ENCODE measurements around the gene SHROOM3. TPM values are rescaled to one million over a fixed set of nuclear protein-coding genes. Genes with fewer than 3 reads are reported as not detected.

Gene SHROOM3
- total RNA-seq, 3 donors from 2014 or later: 105 to 263 (median 158) TPM

DNA sequence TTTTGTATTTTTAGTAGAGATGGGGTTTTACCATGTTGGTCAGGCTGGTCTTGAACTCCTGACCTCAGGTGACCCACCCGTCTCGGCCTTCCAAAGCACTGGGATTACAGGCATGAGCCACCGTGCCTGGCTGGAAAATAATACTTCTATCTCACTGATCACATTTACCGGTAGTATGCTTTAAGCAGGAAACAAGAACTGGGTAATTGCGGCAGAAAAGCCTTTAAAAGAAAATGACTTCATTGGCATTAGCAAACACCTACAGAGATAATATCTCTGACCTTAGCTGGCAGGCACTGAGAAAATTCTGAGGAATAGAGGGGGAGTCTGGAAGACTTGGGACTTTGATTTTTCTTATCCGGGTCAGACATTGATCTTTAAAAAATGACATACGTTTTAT is 78.5 kb downstream of the SHROOM3 start:
- peaks cover 5% of the 10 kb centered on the region for H3K4me1 ChIP-seq (ENCODE audit: low read depth)
- intact Hi-C loops (cut with DNase I, micrococcal nuclease): loop anchor here (5.0 to 10.0 kb wide), 2 partner anchors 61 to 244 kb away; no protein-coding TSS in a partner anchor
- H3K36me3 ChIP-seq (ENCODE audit: low read depth): no peaks in the 10 kb centered on the region
- no peak overlapping the region for H3K4me3 ChIP-seq
- TF ChIP-seq, protein P1, sequence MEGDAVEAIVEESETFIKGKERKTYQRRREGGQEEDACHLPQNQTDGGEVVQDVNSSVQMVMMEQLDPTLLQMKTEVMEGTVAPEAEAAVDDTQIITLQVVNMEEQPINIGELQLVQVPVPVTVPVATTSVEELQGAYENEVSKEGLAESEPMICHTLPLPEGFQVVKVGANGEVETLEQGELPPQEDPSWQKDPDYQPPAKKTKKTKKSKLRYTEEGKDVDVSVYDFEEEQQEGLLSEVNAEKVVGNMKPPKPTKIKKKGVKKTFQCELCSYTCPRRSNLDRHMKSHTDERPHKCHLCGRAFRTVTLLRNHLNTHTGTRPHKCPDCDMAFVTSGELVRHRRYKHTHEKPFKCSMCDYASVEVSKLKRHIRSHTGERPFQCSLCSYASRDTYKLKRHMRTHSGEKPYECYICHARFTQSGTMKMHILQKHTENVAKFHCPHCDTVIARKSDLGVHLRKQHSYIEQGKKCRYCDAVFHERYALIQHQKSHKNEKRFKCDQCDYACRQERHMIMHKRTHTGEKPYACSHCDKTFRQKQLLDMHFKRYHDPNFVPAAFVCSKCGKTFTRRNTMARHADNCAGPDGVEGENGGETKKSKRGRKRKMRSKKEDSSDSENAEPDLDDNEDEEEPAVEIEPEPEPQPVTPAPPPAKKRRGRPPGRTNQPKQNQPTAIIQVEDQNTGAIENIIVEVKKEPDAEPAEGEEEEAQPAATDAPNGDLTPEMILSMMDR (IDR thresholded peaks at IDR 0.05): no peak
- H3K9me3 ChIP-seq: no peaks in the 10 kb centered on the region
- ATAC-seq (no peak), DNase-seq (no peak)

- Histone ChIP-seq H3K4me1 (ENCODE audit: low read depth) (peaks cover 5% of the 10 kb centered on the region), H3K36me3 (ENCODE audit: low read depth) (no peaks in the 10 kb centered on the region), H3K9me3 (no peaks in the 10 kb centered on the region), H3K4me3 (no peak overlapping the region)
- intact Hi-C loops (cut with DNase I, micrococcal nuclease): loop anchor here (5.0 to 10.0 kb wide), 2 partner anchors 61 to 243 kb away; no protein-coding TSS in a partner anchor
- DNase-seq (no peak), ATAC-seq (no peak)
- TF ChIP-seq, protein P1 (IDR thresholded peaks at IDR 0.05): no peak
These were observed 79.1 kb downstream of the SHROOM3 start for GRCh38 chr4:76514087-76514486.

DNA sequence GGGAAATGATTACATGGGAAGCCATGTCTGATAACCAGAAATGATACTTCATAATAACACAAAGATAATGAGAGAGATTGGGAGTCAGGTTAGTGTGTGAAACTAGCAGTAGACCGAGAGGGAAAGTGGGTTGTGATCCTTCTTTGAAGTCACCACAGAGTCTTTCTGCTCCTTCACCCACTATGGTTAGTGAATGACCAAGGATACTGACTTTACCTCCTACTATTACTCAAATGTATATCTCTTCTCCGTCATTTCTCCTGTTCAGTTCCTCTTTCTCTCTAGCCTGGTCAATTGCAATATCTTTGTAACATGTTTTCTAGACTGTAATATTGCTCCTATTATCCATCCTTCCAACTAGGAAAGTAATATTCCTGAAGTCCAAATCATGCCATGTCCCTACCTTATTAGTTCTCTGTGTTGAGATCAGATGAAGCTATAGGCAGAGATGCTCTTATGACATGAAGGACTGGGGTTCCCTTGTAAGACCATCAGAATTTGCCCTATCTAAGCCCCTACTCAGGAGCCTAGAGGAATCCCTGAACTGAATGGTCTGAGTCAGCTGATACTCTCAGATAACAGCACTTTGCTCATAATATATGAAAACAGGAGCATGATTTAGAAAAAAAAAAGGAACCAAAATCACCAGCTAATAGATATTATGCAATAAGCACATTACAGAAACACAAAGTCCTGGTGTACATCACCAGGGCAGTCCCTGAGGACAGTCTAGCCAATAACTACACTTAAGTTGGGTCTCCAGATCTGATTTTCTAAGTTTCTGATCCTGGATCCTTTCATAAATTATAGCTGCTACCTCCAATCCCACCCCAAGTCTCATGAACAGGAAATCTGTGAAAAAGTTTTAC is 81.2 kb downstream of the SHROOM3 start:
- TF ChIP-seq, protein P1 (IDR thresholded peaks at IDR 0.05): no peak
- intact Hi-C loops (cut with DNase I, micrococcal nuclease): loop anchor here in 1 of 2 donors (10.0 kb wide), 1 partner anchor 59 kb away; no protein-coding TSS in a partner anchor
- Histone ChIP-seq H3K4me3 (no peak overlapping the region), H3K36me3 (ENCODE audit: low read depth) (no peaks in the 10 kb centered on the region), H3K4me1 (ENCODE audit: low read depth) (peaks cover 5% of the 10 kb centered on the region), H3K9me3 (no peaks in the 10 kb centered on the region)
- no peak for DNase-seq
- ATAC-seq: no peak

DNA sequence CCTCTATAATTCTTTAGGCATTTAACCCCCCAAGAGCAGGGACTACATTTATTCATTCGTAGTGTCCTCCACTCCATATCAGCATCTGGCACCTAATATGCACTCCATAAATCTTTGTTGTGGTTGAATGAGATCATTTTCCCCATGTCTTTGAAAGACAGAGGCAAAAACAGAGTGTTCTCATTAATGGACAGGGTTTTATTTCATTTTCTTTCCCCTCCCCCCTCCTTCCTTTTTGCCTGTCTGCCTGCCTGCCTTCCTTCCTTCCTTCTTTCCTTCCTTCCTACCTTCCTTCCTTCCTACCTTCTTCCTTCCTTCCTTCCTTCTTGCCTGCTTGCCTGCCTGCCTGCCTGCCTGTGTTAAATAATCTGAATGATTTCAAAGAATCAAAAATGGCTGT is 83.2 kb downstream of the SHROOM3 start:
- no peak for ATAC-seq
- TF ChIP-seq, protein P1 (IDR thresholded peaks at IDR 0.05): no peak
- intact Hi-C loops (cut with DNase I, micrococcal nuclease): loop anchor here in 1 of 2 donors (10.0 kb wide), 1 partner anchor 57 kb away; no protein-coding TSS in a partner anchor

GRCh38 chr4:76523593-76523992 is 88.6 kb downstream of the SHROOM3 start:
- intact Hi-C loops (cut with DNase I, micrococcal nuclease): no loop called here
- no peak for DNase-seq
- H3K4me1 ChIP-seq (ENCODE audit: low read depth): peaks cover 14% of the 10 kb centered on the region
- ATAC-seq: peak; percentile 11
- TF ChIP-seq, protein P1 (IDR thresholded peaks at IDR 0.05): no peak
- H3K4me3 ChIP-seq: no peak overlapping the region
- no peaks in the 10 kb centered on the region for H3K36me3 ChIP-seq (ENCODE audit: low read depth)
- peaks cover 2% of the 10 kb centered on the region for H3K9me3 ChIP-seq

More for the DNA sequence above, 83.2 kb downstream of the SHROOM3 start:
- Histone ChIP-seq H3K36me3 (ENCODE audit: low read depth) (no peaks in the 10 kb centered on the region), H3K4me1 (ENCODE audit: low read depth) (no peaks in the 10 kb centered on the region), H3K4me3 (no peak overlapping the region), H3K9me3 (peaks cover 2% of the 10 kb centered on the region)
- no peak for DNase-seq

All from mucosa of descending colon (tissue), 3 donors.